HL-60 (cell line): ENCODE measurements around the gene TMEFF1.

Experiments used
- CTCF ChIP-seq: IDR thresholded peaks from one replicate; pipeline ENCODE4 v1.5.1; 2011; ENCODE audit warnings: low read length, control low read depth, inconsistent platforms; ENCODE audit not compliant: insufficient read depth
- GABPA ChIP-seq: IDR thresholded peaks from 2 replicates; pipeline ENCODE4 v1.6.1; 2012; ENCODE audit warnings: low read depth
- POLR2AphosphoS5 ChIP-seq: IDR thresholded peaks from 2 replicates; pipeline ENCODE4 v1.6.1; 2012; ENCODE audit warnings: low read depth
- REST ChIP-seq: IDR thresholded peaks from 2 replicates; pipeline ENCODE4 v1.6.1; 2012; ENCODE audit warnings: low read depth; ENCODE audit not compliant: insufficient replicate concordance

DNA sequence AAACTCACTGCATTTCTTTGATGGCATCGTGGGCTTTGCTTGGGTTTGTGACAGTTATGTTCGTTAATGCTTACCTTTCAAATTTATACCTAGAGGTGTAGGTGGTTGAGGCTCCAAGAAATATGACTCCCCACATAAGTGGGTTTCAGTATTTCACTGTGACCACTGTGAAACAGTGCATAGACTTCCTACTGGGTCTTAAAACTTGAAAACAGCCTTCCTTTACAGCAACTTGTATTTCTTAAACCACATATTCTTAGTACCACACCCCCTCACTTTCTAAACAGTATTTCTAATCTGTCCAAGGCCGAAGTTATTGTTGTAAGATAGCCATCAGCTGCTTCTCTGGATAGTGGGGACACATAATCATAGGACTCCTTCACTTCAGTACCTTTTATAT lies 48.3 kb downstream of the TMEFF1 start:
- no peak for TF ChIP-seq CTCF
- no peak for TF ChIP-seq POLR2AphosphoS5
- no peak for TF ChIP-seq REST
- no peak for TF ChIP-seq GABPA
